ENCODE measurements around the gene MALRD1. TPM values are rescaled to one million over a fixed set of nuclear protein-coding genes. Genes with fewer than 3 reads are reported as not detected.

MALRD1 gene
- total and polyA plus RNA-seq, 2 of the 8 experiments (the other 6 are each of a cell fraction or from before 2014, with no cell fraction given), result 0.32 to 0.35 TPM

- TF ChIP-seq MAFK (IDR thresholded peaks at IDR 0.05; ENCODE audit: low read depth, low read length), result no peak
- TF ChIP-seq PHF8 (conservative IDR thresholded peaks at IDR 0.05; ENCODE audit: low read depth, low read length), result no peak
- TF ChIP-seq SUZ12 (IDR thresholded peaks at IDR 0.05; ENCODE audit: low read length), result no peak
- TF ChIP-seq TBP (IDR thresholded peaks at IDR 0.05; ENCODE audit: low read depth, low read length), result no peak
- TF ChIP-seq KDM5A (IDR thresholded peaks at IDR 0.05; ENCODE audit: low read length), result no peak
- TF ChIP-seq SP4 (IDR thresholded peaks at IDR 0.05; ENCODE audit: low read length), result no peak
- TF ChIP-seq SIN3A (conservative IDR thresholded peaks at IDR 0.05 in 1 of 2, IDR thresholded peaks at IDR 0.05 in 1 of 2; ENCODE audit: low read depth in 1 of 2, low read length in 2 of 2), result no peak
- DNase-seq (ENCODE audit: low read depth in 1 of 2, low spot score in 2 of 2), result no peak
- Histone ChIP-seq H3K79me1 (ENCODE audit: low read depth, low read length) (no peaks in the 10 kb centered on the region), H3K14ac (ENCODE audit: insufficient read length) (no peak overlapping the region), H3K23ac (ENCODE audit: insufficient read length) (no peak overlapping the region), H3K4ac (replicated peaks; ENCODE audit: insufficient read length, low read depth, low read length) (no peak overlapping the region), H2AK5ac (ENCODE audit: low read depth, low read length) (no peak overlapping the region), H3K27me3 (replicated peaks in 1 of 4; ENCODE audit: control insufficient read depth in 3 of 4, extremely low read depth in 1 of 4, insufficient read depth in 3 of 4, low read length in 3 of 4) (no peaks in the 10 kb centered on the region), H2BK5ac (ENCODE audit: low read depth, low read length) (no peak overlapping the region), H3K4me3 (ENCODE audit: extremely low read depth in 1 of 4, insufficient read depth in 2 of 4, low read depth in 3 of 4, low read length in 4 of 4) (no peak overlapping the region), H4K5ac (ENCODE audit: insufficient read length, low read depth, low read length) (no peak overlapping the region), H3K18ac (ENCODE audit: extremely low read depth, low read length) (no peak overlapping the region), H3K9ac (replicated peaks in 1 of 4; ENCODE audit: extremely low read depth in 1 of 4, low read depth in 3 of 4, low read length in 3 of 4) (no peak overlapping the region), H3K4me2 (ENCODE audit: insufficient read depth in 1 of 2, low read depth in 2 of 2, low read length in 2 of 2) (no peak overlapping the region), H3K27ac (ENCODE audit: low read depth, low read length) (no peak overlapping the region), H2AFZ (ENCODE audit: low read length) (no peak overlapping the region), H2BK20ac (ENCODE audit: low read length) (no peak overlapping the region), H3K56ac (replicated peaks; ENCODE audit: insufficient read length, low read depth, low read length) (no peak overlapping the region), H3K36me3 (ENCODE audit: control insufficient read depth in 2 of 4, insufficient read depth in 4 of 4, low read length in 3 of 4) (no peaks in the 10 kb centered on the region), H3K79me2 (ENCODE audit: control insufficient read depth in 1 of 2, insufficient read depth in 2 of 2, low read length in 2 of 2) (no peaks in the 10 kb centered on the region), H2BK15ac (ENCODE audit: low read length) (no peak overlapping the region), H3K9me3 (ENCODE audit: insufficient read depth in 2 of 2, low read depth in 1 of 2, low read length in 1 of 2) (no peaks in the 10 kb centered on the region), H4K8ac (ENCODE audit: extremely low read depth, insufficient read depth, low read length) (no peak overlapping the region), H3K23me2 (ENCODE audit: low read depth, low read length) (peaks cover 2% of the 10 kb centered on the region; the same call in 1 of the 2 replicates), H4K20me1 (replicated peaks in 1 of 2; ENCODE audit: control insufficient read depth in 1 of 2, insufficient read depth in 2 of 2, low read length in 2 of 2) (no peaks in the 10 kb centered on the region), H2BK12ac (ENCODE audit: low read depth, low read length) (no peak overlapping the region), H4K91ac (replicated peaks; ENCODE audit: insufficient read length, low read length) (no peak overlapping the region), H2BK120ac (replicated peaks; ENCODE audit: low read depth, low read length) (no peak overlapping the region), H3K4me1 (replicated peaks in 1 of 4; ENCODE audit: control insufficient read depth in 3 of 4, insufficient read depth in 4 of 4, low read length in 3 of 4) (peaks cover 0 to 2% (median under 1%) of the 10 kb centered on the region in 4 experiments; a peak in 1 of 7 replicates)
- CTCF ChIA-PET (ENCODE audit: partially characterized antibody), result no interaction called here
- no peak for FAIRE-seq
- POLR2A ChIA-PET (ENCODE audit: partially characterized antibody), result no interaction called here
- WGBS, 2 experiments (ENCODE audit: extremely low coverage in 1 of 2, insufficient coverage in 1 of 2, insufficient read length in 1 of 2, insufficient replicate concordance in 2 of 2, low coverage in 1 of 2, low lambda C conversion rate in 2 of 2, missing lambda C conversion rate in 1 of 2), result 88% methylated on average over 2 of the region's 2 CpGs; no CpG with 5 or more reads in 1 of the 2 experiments
Measured at GRCh38 chr10:19483421-19483820, 434.8 kb downstream of the MALRD1 start.
